ENCODE results near the gene IQSEC1.

DNA sequence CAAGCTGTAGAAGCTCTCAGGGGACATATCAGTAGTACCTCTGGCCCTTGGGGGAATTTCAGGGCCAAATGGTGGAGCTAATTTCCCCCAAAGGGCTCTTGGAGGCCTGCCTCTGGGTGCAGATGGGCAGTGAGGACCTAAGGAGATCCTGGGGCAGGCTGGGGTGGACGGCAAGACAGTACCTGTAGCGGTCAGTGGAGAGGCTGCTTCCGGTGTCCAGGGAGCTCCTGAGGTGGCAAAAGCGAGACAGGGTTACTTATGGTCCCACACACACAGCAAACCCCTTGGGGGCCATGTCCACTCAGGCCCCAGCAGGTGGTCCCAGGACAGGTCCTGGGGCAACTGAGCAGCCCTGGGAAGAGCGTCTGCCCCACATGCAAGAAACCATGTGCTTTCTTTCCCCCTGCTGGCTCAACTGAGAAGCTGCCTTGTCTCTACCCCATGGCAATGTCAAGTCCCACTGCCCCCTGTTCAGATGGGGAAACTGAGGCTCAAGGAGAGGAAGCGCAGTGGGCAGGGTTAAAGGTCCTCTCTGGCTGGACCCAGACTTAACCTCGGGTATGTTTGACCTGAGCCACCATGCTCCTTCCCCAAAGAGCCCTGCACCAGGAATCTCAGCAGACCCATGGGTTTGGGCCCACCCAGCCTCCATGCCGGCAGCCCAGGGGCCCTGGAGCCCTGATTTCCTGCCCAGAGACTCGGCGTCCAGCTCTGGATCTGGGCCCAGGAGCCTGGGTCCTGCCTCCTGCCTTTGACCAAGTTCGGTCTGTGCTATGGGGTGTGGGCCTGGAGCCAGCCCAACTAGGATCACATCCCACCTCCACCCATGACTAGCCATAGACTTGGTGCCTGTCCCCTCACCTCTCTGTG, 25.7 kb downstream of the IQSEC1 start:
- TF ChIP-seq, protein P1, sequence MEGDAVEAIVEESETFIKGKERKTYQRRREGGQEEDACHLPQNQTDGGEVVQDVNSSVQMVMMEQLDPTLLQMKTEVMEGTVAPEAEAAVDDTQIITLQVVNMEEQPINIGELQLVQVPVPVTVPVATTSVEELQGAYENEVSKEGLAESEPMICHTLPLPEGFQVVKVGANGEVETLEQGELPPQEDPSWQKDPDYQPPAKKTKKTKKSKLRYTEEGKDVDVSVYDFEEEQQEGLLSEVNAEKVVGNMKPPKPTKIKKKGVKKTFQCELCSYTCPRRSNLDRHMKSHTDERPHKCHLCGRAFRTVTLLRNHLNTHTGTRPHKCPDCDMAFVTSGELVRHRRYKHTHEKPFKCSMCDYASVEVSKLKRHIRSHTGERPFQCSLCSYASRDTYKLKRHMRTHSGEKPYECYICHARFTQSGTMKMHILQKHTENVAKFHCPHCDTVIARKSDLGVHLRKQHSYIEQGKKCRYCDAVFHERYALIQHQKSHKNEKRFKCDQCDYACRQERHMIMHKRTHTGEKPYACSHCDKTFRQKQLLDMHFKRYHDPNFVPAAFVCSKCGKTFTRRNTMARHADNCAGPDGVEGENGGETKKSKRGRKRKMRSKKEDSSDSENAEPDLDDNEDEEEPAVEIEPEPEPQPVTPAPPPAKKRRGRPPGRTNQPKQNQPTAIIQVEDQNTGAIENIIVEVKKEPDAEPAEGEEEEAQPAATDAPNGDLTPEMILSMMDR (IDR thresholded peaks at IDR 0.05; ENCODE audit: poor library complexity), result no peak
- no peak for TF ChIP-seq EZH2phosphoT487 (IDR thresholded peaks at IDR 0.05; ENCODE audit: low read depth, severe bottlenecking, unreplicated experiment)
- no peak for TF ChIP-seq EZH2 (IDR thresholded peaks at IDR 0.05; ENCODE audit: borderline replicate concordance)

Data from hepatocyte (in vitro differentiated cells).